Pancreas (tissue), 10 donors: ENCODE results near the gene CHRNB4. TPM values are rescaled to one million over a fixed set of nuclear protein-coding genes. Genes with fewer than 3 reads are reported as not detected.

Experiments
- ATAC-seq, 4 donors: fragments of 200-7000 bp; cut with Tn5 transposase; one replicate each; pipeline versions ENCODE4 v1.8.0 to v1.9.1; 2020; ENCODE audit warnings: mild to moderate bottlenecking in 4 of 4, moderate library complexity in 4 of 4
- DNase-seq, 6 donors: peaks; one replicate each; pipeline ENCODE4 v3.0.0-alpha.2; 2020
- FAIRE-seq: peaks from 2 replicates; lab custom pipeline; 2012; peaks lifted over from hg19 to GRCh38; lab: Jason Lieb, UNC
- H3K27ac ChIP-seq, 4 donors: fragments of 200-600 bp; sonication (generic); 1 replicate in 3 of 4; 2 replicates in 1 of 4; pipeline versions ENCODE4 v1.5.0 to v1.8.0; 2020
- H3K27me3 ChIP-seq, 4 donors: fragments of 200-600 bp; one replicate each; pipeline ENCODE4 v1.8.0; 2021
- H3K36me3 ChIP-seq, 3 donors: fragments of 200-600 bp; sonication (generic) in 1 of 3; one replicate each; pipeline versions ENCODE4 v1.5.0 to v1.8.0; 2020 to 2021
- H3K4me1 ChIP-seq, 3 donors: fragments of 200-600 bp; one replicate each; pipeline ENCODE4 v1.8.0; 2021
- H3K4me3 ChIP-seq, 4 donors: fragments of 200-600 bp; sonication (generic) in 2 of 4; one replicate each; pipeline versions ENCODE4 v1.5.0 to v1.8.0; 2020 to 2021
- H3K9me3 ChIP-seq, 4 donors: fragments of 200-600 bp; one replicate each; pipeline ENCODE4 v1.8.0; 2021
- CTCF ChIP-seq, 4 donors: fragments of 200-600 bp; sonication (generic) in 3 of 4; IDR thresholded peaks; one replicate each; pipeline versions ENCODE4 v1.5.0 to v1.8.0; 2021; ENCODE audit warnings: antibody characterized with exemption in 4 of 4
- WGBS, 2 donors: extraction: QIAGEN DNeasy Blood & Tissue Kit; methylation state at CpG; one replicate each; pipeline ENCODE4 v1.1.7; 2013; 5-methylcytosine and 5-hydroxymethylcytosine counted together
- intact Hi-C, 3 donors: fragments of 100-400 bp; cut with DNase I; formaldehyde crosslinking; loops; one replicate each; pipeline versions ENCODE4 v1.11.1 to v1.14.2; 2022
- polyA plus RNA-seq, 2 donors: library from polyadenylated mRNA; stranded (reverse); fragments of 200-250 nt; gene quantifications; one replicate each; pipeline ENCODE4 v1.2.3, GENCODE V29; 2013
- total RNA-seq, 6 donors: library from RNA; stranded (reverse); fragmentation: NEBNext Ultra II Directional in 4 of 6; extraction: Animal tissue kit (Norgen Biotek cat#: 25700) in 4 of 6; gene quantifications; one replicate each; pipeline versions ENCODE4 v1.2.1 to v1.2.4, GENCODE V29; 2021 to 2023
- donor health status: healthy with polysubstance abuse.
- donor health status: DM: no; HTN: no; CAD: no; lungs with moderate emphysema.
- donor health status: DM: no; HTN: no; CAD: no.
- donor health status: control.
- donor health status: control.
- donor health status: Bipolar disorder and iron deficiency.
- donor health status: DM: yes; HTN: yes; CAD: no.
- donor health status: DM: no; HTN: no; CAD: no.
- donor health status: DM: no; HTN: no; CAD: no.
- donor health status: DM: yes; HTN: yes; CAD: no.

CHRNB4 gene
- total and polyA plus RNA-seq, 8 donors, result 0.02 to 0.18 TPM; not detected in 6

GRCh38 chr15:78629031-78629715 lies 11.8 kb downstream of the CHRNB4 start:
- WGBS, 2 donors, result 77 to 84% methylated on average over 29 of the region's 29 CpGs
- TF ChIP-seq CTCF (IDR thresholded peaks at IDR 0.05), result no peak
- ATAC-seq, result no peak
- intact Hi-C loops, result no loop called here
- Histone ChIP-seq H3K27ac (no peak overlapping the region), H3K4me1 (no peaks in the 10 kb centered on the region), H3K9me3 (no peaks in the 10 kb centered on the region), H3K4me3 (no peak overlapping the region), H3K36me3 (no peaks in the 10 kb centered on the region), H3K27me3 (no peaks in the 10 kb centered on the region)
- DNase-seq, result no peak
- FAIRE-seq, result no peak

- H3K4me1 ChIP-seq, result no peaks in the 10 kb centered on the region
- H3K36me3 ChIP-seq, result no peaks in the 10 kb centered on the region
- intact Hi-C loops, result no loop called here
- no peak for ATAC-seq
- DNase-seq, result no peak
- no peaks in the 10 kb centered on the region for H3K9me3 ChIP-seq
- no peak for FAIRE-seq
- no peaks in the 10 kb centered on the region for H3K27me3 ChIP-seq
- no peak overlapping the region for H3K4me3 ChIP-seq
- no peak overlapping the region for H3K27ac ChIP-seq
- TF ChIP-seq CTCF (IDR thresholded peaks at IDR 0.05), result no peak
- 59 to 64% methylated on average over 6 of the region's 6 CpGs for WGBS, 2 donors
These were observed 12.8 kb downstream of the CHRNB4 start for GRCh38 chr15:78628227-78628626.

- no peak overlapping the region for H3K27ac ChIP-seq
- 55 to 63% methylated on average over 8 of the region's 8 CpGs for WGBS, 2 donors
- no peaks in the 10 kb centered on the region for H3K4me1 ChIP-seq
- no peaks in the 10 kb centered on the region for H3K36me3 ChIP-seq
- FAIRE-seq (no peak), ATAC-seq (no peak), DNase-seq (no peak)
- intact Hi-C loops, result no loop called here
- TF ChIP-seq CTCF (IDR thresholded peaks at IDR 0.05), result no peak
- no peaks in the 10 kb centered on the region for H3K27me3 ChIP-seq
- H3K4me3 ChIP-seq, result no peak overlapping the region
- H3K9me3 ChIP-seq, result no peaks in the 10 kb centered on the region
These were observed 13.7 kb downstream of the CHRNB4 start for GRCh38 chr15:78627348-78627747.

GRCh38 chr15:78626381-78626995 lies 14.5 kb downstream of the CHRNB4 start:
- TF ChIP-seq CTCF (IDR thresholded peaks at IDR 0.05), result no peak
- Histone ChIP-seq H3K9me3 (no peaks in the 10 kb centered on the region), H3K36me3 (no peaks in the 10 kb centered on the region), H3K4me3 (no peak overlapping the region), H3K4me1 (no peaks in the 10 kb centered on the region), H3K27ac (no peak overlapping the region), H3K27me3 (no peaks in the 10 kb centered on the region)
- 71 to 73% methylated on average over 6 of the region's 6 CpGs for WGBS, 2 donors
- intact Hi-C loops, result no loop called here
- ATAC-seq, result no peak
- FAIRE-seq, result no peak
- DNase-seq, result no peak
